Astrocyte (in vitro differentiated cells and primary cell): ENCODE results near the gene NHERF2. TPM values are rescaled to one million over a fixed set of nuclear protein-coding genes. Genes with fewer than 3 reads are reported as not detected.

Experiments used
- DNase-seq: peaks from one replicate; pipeline ENCODE4 v3.0.0-alpha.2; 2010; ENCODE audit warnings: low read depth
- FAIRE-seq: peaks from 2 replicates; lab custom pipeline; 2011; peaks lifted over from hg19 to GRCh38; lab: Jason Lieb, UNC
- H2AFZ ChIP-seq: 2 replicates; pipeline ENCODE4 v1.6.0; 2012; ENCODE audit warnings: low read depth, low read length, inconsistent platforms
- H3K27ac ChIP-seq: 2 replicates; pipeline ENCODE4 v1.5.1; 2011; ENCODE audit warnings: low read depth, low read length, inconsistent platforms
- H3K27me3 ChIP-seq: 2 replicates; pipeline ENCODE4 v1.6.0; 2011; ENCODE audit warnings: low read length, inconsistent platforms; ENCODE audit not compliant: insufficient read depth
- H3K36me3 ChIP-seq: 2 replicates; pipeline ENCODE4 v1.5.1; 2011; ENCODE audit warnings: low read length, inconsistent platforms; ENCODE audit not compliant: insufficient read depth
- H3K4me1 ChIP-seq: 2 replicates; pipeline ENCODE4 v1.5.1; 2011; ENCODE audit warnings: low read length, inconsistent platforms; ENCODE audit not compliant: insufficient read depth
- H3K4me2 ChIP-seq: 2 replicates; pipeline ENCODE4 v1.6.0; 2012; ENCODE audit warnings: low read length, inconsistent platforms
- H3K4me3 ChIP-seq: 2 replicates; pipeline ENCODE4 v1.5.1; 2011; ENCODE audit warnings: low read depth, mild to moderate bottlenecking, low read length, inconsistent platforms; ENCODE audit not compliant: insufficient read depth
- H3K79me2 ChIP-seq: 2 replicates; pipeline ENCODE4 v1.6.0; 2012; ENCODE audit warnings: mild to moderate bottlenecking, low read length, inconsistent platforms; ENCODE audit not compliant: insufficient read depth
- H3K9ac ChIP-seq: 2 replicates; pipeline ENCODE4 v1.6.0; 2012; ENCODE audit warnings: mild to moderate bottlenecking, low read length, inconsistent platforms
- H3K9me3 ChIP-seq: 2 replicates; pipeline ENCODE4 v1.5.1; 2012; ENCODE audit warnings: low read depth, mild to moderate bottlenecking, low read length, inconsistent platforms; ENCODE audit not compliant: insufficient read depth
- H4K20me1 ChIP-seq: 2 replicates; pipeline ENCODE4 v1.6.0; 2012; ENCODE audit warnings: low read length, inconsistent platforms; ENCODE audit not compliant: insufficient read depth
- H3K27ac Mint-ChIP-seq: one replicate; pipeline ENCODE4 v1.8.0; 2021; ENCODE audit warnings: mild to moderate bottlenecking, mixed read lengths; ENCODE audit not compliant: unreplicated experiment
- H3K27me3 Mint-ChIP-seq: one replicate; pipeline ENCODE4 v1.8.0; 2021; ENCODE audit warnings: low read depth, mixed read lengths; ENCODE audit not compliant: unreplicated experiment
- H3K36me3 Mint-ChIP-seq: one replicate; pipeline ENCODE4 v1.8.0; 2021; ENCODE audit warnings: low read depth, mixed read lengths; ENCODE audit not compliant: unreplicated experiment
- H3K4me1 Mint-ChIP-seq: one replicate; pipeline ENCODE4 v1.8.0; 2021; ENCODE audit warnings: low read depth, mixed read lengths; ENCODE audit not compliant: unreplicated experiment
- H3K4me3 Mint-ChIP-seq: one replicate; pipeline ENCODE4 v1.8.0; 2021; ENCODE audit warnings: mild to moderate bottlenecking, moderate library complexity, mixed read lengths; ENCODE audit not compliant: unreplicated experiment
- H3K9me3 Mint-ChIP-seq: one replicate; pipeline ENCODE4 v1.8.0; 2021; ENCODE audit warnings: mild to moderate bottlenecking, mixed read lengths; ENCODE audit not compliant: unreplicated experiment
- CTCF ChIP-seq: IDR thresholded peaks from 2 replicates; pipeline ENCODE4 v1.5.1; 2011; ENCODE audit warnings: low read depth, mild to moderate bottlenecking, inconsistent platforms, low read length, moderate library complexity; ENCODE audit not compliant: insufficient read depth
- EZH2 ChIP-seq: IDR thresholded peaks from 2 replicates; pipeline ENCODE4 v1.6.1; 2012; ENCODE audit warnings: mild to moderate bottlenecking, low read length, inconsistent platforms; ENCODE audit not compliant: insufficient read depth
- total RNA-seq: library from RNA; stranded (reverse); gene quantifications from 2 replicates; pipeline ENCODE4 v1.2.1, GENCODE V29; 2021

NHERF2 gene
- total RNA-seq, 1 donor from 2014 or later = 92.5 TPM

- Histone ChIP-seq H3K36me3 (no peaks in the 10 kb centered on the region), H3K27me3 (no peaks in the 10 kb centered on the region), H4K20me1 (peaks cover 3% of the 10 kb centered on the region), H3K4me3 (no peak overlapping the region), H3K9me3 (no peaks in the 10 kb centered on the region), H3K9ac (peak overlapping the region; percentile 56), H2AFZ (no peak overlapping the region), H3K4me1 (peaks cover 68% of the 10 kb centered on the region), H3K27ac (peak overlapping the region; percentile 41), H3K79me2 (peaks cover 38% of the 10 kb centered on the region), H3K4me2 (peak overlapping the region; percentile 34)
- TF ChIP-seq EZH2 = no peak
- no peak for TF ChIP-seq CTCF
- Mint-ChIP-seq H3K4me3 (no peak overlapping the region), H3K27ac (no peak overlapping the region), H3K4me1 (peaks cover 9% of the 10 kb centered on the region), H3K9me3 (no peaks in the 10 kb centered on the region), H3K36me3 (no peaks in the 10 kb centered on the region), H3K27me3 (no peaks in the 10 kb centered on the region)
- no peak for FAIRE-seq
- no peak for DNase-seq
These were observed 11.9 kb downstream of the NHERF2 start for GRCh38 chr16:2038382-2039231.

- TF ChIP-seq EZH2 = no peak
- no peak for TF ChIP-seq CTCF
- Mint-ChIP-seq H3K27ac (peak overlapping the region; percentile 83), H3K9me3 (no peaks in the 10 kb centered on the region), H3K4me3 (peak overlapping the region; percentile 20), H3K27me3 (no peaks in the 10 kb centered on the region), H3K36me3 (no peaks in the 10 kb centered on the region), H3K4me1 (peaks cover 4% of the 10 kb centered on the region)
- Histone ChIP-seq H3K36me3 (no peaks in the 10 kb centered on the region), H3K9ac (peak overlapping the region; percentile 56), H4K20me1 (peaks cover 3% of the 10 kb centered on the region), H3K4me3 (no peak overlapping the region), H3K27me3 (no peaks in the 10 kb centered on the region), H3K79me2 (peaks cover 32% of the 10 kb centered on the region), H3K4me2 (peak overlapping the region; percentile 34), H2AFZ (no peak overlapping the region), H3K9me3 (no peaks in the 10 kb centered on the region), H3K4me1 (peaks cover 62% of the 10 kb centered on the region), H3K27ac (peak overlapping the region; percentile 41)
- FAIRE-seq (no peak), DNase-seq (peak; percentile 16)
These were observed 12.8 kb downstream of the NHERF2 start for GRCh38 chr16:2039274-2040031.
